ENCODE results near the gene TOP1. TPM values are rescaled to one million over a fixed set of nuclear protein-coding genes. Genes with fewer than 3 reads are reported as not detected.
A peak's percentile ranks its signal among the peaks of the same experiment; 100 is the strongest.

Gene TOP1
- total RNA-seq, 1 experiment from 2014 or later, result 129 TPM

DNA sequence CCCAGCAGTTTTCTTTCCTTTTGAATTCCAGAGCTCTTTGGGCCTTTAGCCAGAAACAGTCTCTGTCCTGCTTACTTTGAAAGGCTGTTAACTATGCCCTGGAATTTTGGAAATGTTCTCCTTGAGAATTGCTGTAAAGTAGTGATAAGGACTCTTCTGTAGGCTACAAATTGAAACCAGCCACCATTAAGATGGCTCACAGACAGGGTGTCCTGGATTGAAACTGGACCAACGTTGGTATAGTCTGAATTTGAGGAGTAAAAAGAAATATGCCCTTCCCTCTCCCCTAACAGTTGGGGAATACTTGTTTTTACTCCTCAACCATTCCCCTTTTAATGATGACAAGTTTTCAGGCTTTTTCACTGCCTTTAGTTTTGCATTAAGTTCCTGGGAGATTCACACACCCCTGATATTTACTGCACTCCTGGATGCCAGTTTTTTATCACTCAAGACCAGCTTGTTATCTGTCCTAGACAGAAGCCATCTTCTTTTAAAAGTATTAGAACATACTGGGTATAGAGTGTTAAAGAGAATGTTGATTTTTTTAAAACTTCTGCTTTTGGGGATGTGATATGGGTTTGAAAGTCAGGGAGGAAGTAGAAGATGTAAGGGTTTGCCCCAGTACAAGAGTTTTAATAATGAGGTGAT, 21.9 kb downstream of the TOP1 start:
- BruUV-seq (replicated peaks), result no TSS peak
- intact Hi-C loops (cut with micrococcal nuclease; ENCODE audit: unreplicated experiment), result loop anchor here (2.0 kb wide), 1 partner anchor 28 kb away; no protein-coding TSS in a partner anchor

DNA sequence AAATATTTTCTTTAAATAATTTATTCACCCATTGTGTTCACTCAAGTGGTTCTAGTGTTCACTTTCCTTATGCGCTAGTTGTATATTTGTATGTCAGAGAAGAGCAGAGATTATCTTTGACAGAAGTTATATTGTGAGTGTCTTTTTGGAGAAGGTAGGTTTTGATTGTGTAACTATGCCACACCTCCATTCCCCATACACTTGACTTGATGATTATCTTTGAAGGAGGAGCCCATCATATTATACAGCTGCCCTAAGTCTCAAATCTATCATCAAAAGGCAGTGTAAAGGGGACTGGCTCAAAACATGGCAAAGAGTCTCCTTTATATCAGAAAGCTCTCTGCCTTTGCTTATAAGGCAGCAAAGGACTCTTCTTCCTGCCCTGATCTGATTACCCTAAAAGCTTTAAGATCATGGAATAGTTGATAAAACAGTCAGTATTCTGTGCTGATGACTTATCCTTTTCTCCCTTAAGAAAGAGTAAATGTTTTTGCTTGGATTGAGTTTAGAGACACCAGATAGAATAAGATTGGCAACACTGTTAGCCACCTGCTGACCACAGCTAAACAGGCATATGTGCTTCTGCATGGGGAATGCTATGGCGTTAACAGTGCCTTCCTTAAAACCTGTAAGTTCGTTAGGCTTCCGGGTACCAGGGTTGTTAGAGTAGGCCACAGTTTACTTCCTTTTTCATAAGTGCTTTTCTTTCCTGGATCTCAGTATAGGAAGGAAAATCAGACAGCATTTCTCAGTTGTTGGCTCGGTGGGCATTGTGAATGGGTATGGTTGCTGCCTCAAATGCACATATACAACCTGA, 22.6 kb downstream of the TOP1 start:
- peaks cover 91% of the 10 kb centered on the region for H3K4me1 Mint-ChIP-seq (ENCODE audit: low read depth, unreplicated experiment)
- CTCF ChIA-PET, result interaction anchor here (0.7 to 1.6 kb wide), 4 partner anchors 13 to 61 kb away, joined by 3 to 7 read pairs (median 3); no protein-coding TSS in a partner anchor
- no peaks in the 10 kb centered on the region for H3K27me3 Mint-ChIP-seq (ENCODE audit: unreplicated experiment)
- no TSS peak for BruUV-seq (replicated peaks)
- TF ChIP-seq, protein P1, sequence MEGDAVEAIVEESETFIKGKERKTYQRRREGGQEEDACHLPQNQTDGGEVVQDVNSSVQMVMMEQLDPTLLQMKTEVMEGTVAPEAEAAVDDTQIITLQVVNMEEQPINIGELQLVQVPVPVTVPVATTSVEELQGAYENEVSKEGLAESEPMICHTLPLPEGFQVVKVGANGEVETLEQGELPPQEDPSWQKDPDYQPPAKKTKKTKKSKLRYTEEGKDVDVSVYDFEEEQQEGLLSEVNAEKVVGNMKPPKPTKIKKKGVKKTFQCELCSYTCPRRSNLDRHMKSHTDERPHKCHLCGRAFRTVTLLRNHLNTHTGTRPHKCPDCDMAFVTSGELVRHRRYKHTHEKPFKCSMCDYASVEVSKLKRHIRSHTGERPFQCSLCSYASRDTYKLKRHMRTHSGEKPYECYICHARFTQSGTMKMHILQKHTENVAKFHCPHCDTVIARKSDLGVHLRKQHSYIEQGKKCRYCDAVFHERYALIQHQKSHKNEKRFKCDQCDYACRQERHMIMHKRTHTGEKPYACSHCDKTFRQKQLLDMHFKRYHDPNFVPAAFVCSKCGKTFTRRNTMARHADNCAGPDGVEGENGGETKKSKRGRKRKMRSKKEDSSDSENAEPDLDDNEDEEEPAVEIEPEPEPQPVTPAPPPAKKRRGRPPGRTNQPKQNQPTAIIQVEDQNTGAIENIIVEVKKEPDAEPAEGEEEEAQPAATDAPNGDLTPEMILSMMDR (IDR thresholded peaks at IDR 0.05; ENCODE audit: unreplicated experiment), result no peak
- intact Hi-C loops (cut with micrococcal nuclease; ENCODE audit: unreplicated experiment), result loop anchor here (2.0 kb wide), 1 partner anchor 28 kb away; no protein-coding TSS in a partner anchor
- H3K9me3 Mint-ChIP-seq (ENCODE audit: low read depth, unreplicated experiment), result peaks cover 3% of the 10 kb centered on the region
- H3K27ac Mint-ChIP-seq (ENCODE audit: unreplicated experiment), result peak overlapping the region; percentile 44
- no peak for DNase-seq
- peaks cover 12% of the 10 kb centered on the region for H3K36me3 Mint-ChIP-seq (ENCODE audit: insufficient read depth, unreplicated experiment)
- H3K4me3 Mint-ChIP-seq (ENCODE audit: low read depth, unreplicated experiment), result no peak overlapping the region

More for the DNA sequence above, 21.9 kb downstream of the TOP1 start:
- CTCF ChIA-PET, result interaction anchor here (1.5 to 1.6 kb wide), 2 partner anchors 12 to 60 kb away, joined by 3 to 7 read pairs; no protein-coding TSS in a partner anchor
- Mint-ChIP-seq H3K4me1 (ENCODE audit: low read depth, unreplicated experiment) (peaks cover 91% of the 10 kb centered on the region), H3K27ac (ENCODE audit: unreplicated experiment) (peak overlapping the region; percentile 44), H3K4me3 (ENCODE audit: low read depth, unreplicated experiment) (no peak overlapping the region), H3K36me3 (ENCODE audit: insufficient read depth, unreplicated experiment) (peaks cover 7% of the 10 kb centered on the region), H3K9me3 (ENCODE audit: low read depth, unreplicated experiment) (peaks cover 3% of the 10 kb centered on the region), H3K27me3 (ENCODE audit: unreplicated experiment) (no peaks in the 10 kb centered on the region)
- TF ChIP-seq, protein P1 (IDR thresholded peaks at IDR 0.05; ENCODE audit: unreplicated experiment), result no peak
- no peak for DNase-seq

DNA sequence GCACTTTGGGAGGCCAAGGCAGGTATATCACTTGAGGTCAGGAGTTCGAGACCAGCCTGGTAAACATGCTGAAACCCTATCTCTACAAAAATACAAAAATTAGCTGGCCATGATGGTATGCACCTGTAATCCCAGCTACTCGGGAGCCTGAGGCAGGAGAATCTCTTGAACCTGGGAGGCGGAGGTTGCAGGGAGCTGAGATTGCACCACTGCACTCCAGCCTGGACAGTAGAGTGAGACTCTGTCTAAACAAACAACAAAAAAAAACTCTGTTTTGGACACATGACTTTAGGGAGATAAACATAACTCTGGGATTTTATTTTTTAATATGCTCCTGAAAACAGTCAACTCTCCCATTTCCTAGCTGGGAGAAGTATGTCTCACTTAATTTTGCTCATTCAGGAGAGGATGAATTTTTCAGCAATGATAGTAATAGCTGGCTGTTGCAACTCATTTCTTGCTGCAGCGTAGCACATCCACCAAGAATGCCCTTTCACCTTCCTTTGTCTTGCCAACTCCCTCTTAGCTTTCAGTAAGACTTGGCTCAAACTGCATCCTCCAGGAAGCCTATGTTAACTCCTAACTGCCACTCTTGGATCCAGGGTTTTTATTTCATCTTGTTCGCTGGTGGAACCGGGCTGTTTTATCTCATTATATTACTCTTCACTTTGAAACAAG, 24.3 kb downstream of the TOP1 start:
- H3K9me3 Mint-ChIP-seq (ENCODE audit: low read depth, unreplicated experiment), result peaks cover 3% of the 10 kb centered on the region
- TF ChIP-seq, protein P1 (IDR thresholded peaks at IDR 0.05; ENCODE audit: unreplicated experiment), result no peak
- no peak overlapping the region for H3K4me3 Mint-ChIP-seq (ENCODE audit: low read depth, unreplicated experiment)
- CTCF ChIA-PET, result interaction anchor here (1.3 kb wide), 1 partner anchor 26 kb away, joined by 3 read pairs; no protein-coding TSS in a partner anchor
- H3K27me3 Mint-ChIP-seq (ENCODE audit: unreplicated experiment), result no peaks in the 10 kb centered on the region
- intact Hi-C loops (cut with micrococcal nuclease; ENCODE audit: unreplicated experiment), result no loop called here
- no TSS peak for BruUV-seq (replicated peaks)
- no peak overlapping the region for H3K27ac Mint-ChIP-seq (ENCODE audit: unreplicated experiment)
- peaks cover 12% of the 10 kb centered on the region for H3K36me3 Mint-ChIP-seq (ENCODE audit: insufficient read depth, unreplicated experiment)
- DNase-seq, result no peak
- H3K4me1 Mint-ChIP-seq (ENCODE audit: low read depth, unreplicated experiment), result peaks cover 79% of the 10 kb centered on the region

DNA sequence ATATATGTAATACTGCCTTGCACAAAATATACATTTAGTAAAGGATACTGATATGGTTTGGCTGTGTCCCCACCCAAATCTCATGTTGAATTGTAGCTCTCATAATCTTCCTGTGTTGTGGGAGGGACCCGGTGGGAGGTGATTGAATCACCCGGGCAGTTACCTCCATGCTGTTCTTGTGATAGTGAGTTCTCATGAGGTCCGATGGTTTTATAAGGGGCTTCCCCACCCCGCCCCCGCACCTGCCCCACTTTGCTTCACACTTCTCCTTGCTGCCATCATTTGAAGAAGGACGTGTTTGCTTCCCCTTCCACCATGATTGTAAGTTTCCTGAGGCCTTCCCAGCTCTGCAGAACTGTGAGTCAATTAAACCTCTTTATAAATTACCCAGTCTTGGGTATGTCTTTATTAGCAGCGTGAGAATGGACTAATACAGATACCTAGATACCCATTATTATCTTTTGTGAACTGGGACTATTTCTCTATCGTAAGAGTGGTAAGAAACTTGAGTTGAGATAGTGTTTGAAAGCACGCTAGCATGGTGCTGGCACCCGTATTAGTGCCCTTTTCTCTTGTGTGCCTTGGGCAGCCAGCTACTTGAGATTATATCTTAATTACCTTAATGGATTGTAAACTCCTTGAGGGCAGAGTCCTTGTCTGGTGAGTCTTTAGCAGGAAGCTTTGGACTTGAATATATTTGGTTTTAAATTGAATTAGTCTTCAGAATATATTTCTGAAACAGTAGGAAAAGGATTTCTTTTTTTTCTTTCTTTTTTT, 25.6 kb downstream of the TOP1 start:
- TF ChIP-seq, protein P1 (IDR thresholded peaks at IDR 0.05; ENCODE audit: unreplicated experiment), result no peak
- Mint-ChIP-seq H3K4me3 (ENCODE audit: low read depth, unreplicated experiment) (no peak overlapping the region), H3K9me3 (ENCODE audit: low read depth, unreplicated experiment) (peaks cover 3% of the 10 kb centered on the region), H3K27ac (ENCODE audit: unreplicated experiment) (no peak overlapping the region), H3K4me1 (ENCODE audit: low read depth, unreplicated experiment) (peaks cover 76% of the 10 kb centered on the region), H3K27me3 (ENCODE audit: unreplicated experiment) (no peaks in the 10 kb centered on the region), H3K36me3 (ENCODE audit: insufficient read depth, unreplicated experiment) (peaks cover 16% of the 10 kb centered on the region)
- CTCF ChIA-PET, result no interaction called here
- no peak for DNase-seq
- intact Hi-C loops (cut with micrococcal nuclease; ENCODE audit: unreplicated experiment), result no loop called here
- no TSS peak for BruUV-seq (replicated peaks)

Data from Calu3 (cell line).